ENCODE measurements around the gene GTPBP4.

DNA sequence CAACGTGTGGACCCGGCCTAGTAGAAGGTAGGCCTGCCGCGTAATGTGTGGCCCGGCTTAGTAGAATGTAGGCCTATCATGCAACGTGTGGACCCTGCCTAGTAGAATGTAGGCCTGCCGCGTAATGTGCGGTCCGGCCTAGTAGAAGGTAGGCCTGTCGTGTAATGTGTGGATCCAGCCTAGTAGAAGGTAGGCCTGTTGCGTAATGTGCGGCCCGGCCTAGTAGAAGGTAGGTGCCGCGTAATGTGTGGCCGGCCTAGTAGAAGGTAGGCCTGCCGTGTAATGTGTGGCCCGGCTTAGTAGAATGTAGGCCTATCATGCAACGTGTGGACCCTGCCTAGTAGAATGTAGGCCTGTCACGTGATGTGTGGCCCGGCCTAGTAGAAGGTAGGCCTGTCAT is 11.9 kb upstream of the GTPBP4 start:
- TF ChIP-seq POLR2A (IDR thresholded peaks at IDR 0.05; ENCODE audit: low read depth, low read length) (no peak), POLR2AphosphoS5 (IDR thresholded peaks at IDR 0.05; ENCODE audit: low read depth, low read length) (no peak)
